ENCODE measurements around the gene CACNB2.
"Not testable (repeated sequence)": the region's sequence is repeated elsewhere in the genome, so short reads cannot be mapped to it uniquely, and the experiment has no call there.

CACNB2 gene

GRCh38 chr10:18571780-18572179 is 431.6 kb downstream of the CACNB2 start:
- Mint-ChIP-seq H3K36me3 (peaks cover 15% of the 10 kb centered on the region), H3K9me3 (no peaks in the 10 kb centered on the region), H3K27ac (no peak overlapping the region), H3K27me3 (no peaks in the 10 kb centered on the region), H3K4me3 (no peak overlapping the region), H3K4me1 (no peaks in the 10 kb centered on the region)
- no peak for ATAC-seq

GRCh38 chr10:18572959-18573561 is 432.8 kb downstream of the CACNB2 start:
- no peak overlapping the region for H3K4me3 Mint-ChIP-seq
- ATAC-seq = no peak

GRCh38 chr10:18576586-18576985 is 436.4 kb downstream of the CACNB2 start:
- H3K27me3 Mint-ChIP-seq = no peaks in the 10 kb centered on the region
- peaks cover 60% of the 10 kb centered on the region for H3K36me3 Mint-ChIP-seq
- H3K9me3 Mint-ChIP-seq = peaks cover 6% of the 10 kb centered on the region
- ATAC-seq = no peak
- no peak overlapping the region for H3K4me3 Mint-ChIP-seq
- H3K27ac Mint-ChIP-seq = no peak overlapping the region
- no peaks in the 10 kb centered on the region for H3K4me1 Mint-ChIP-seq

More at GRCh38 chr10:18572959-18573561, 432.8 kb downstream of the CACNB2 start:
- Mint-ChIP-seq H3K4me1 (no peaks in the 10 kb centered on the region), H3K36me3 (peaks cover 27% of the 10 kb centered on the region), H3K27ac (no peak overlapping the region), H3K27me3 (no peaks in the 10 kb centered on the region), H3K9me3 (peaks cover 3% of the 10 kb centered on the region)

- Mint-ChIP-seq H3K36me3 (peaks cover 74% of the 10 kb centered on the region), H3K9me3 (peaks cover 6% of the 10 kb centered on the region), H3K4me3 (no peak overlapping the region), H3K4me1 (no peaks in the 10 kb centered on the region), H3K27me3 (no peaks in the 10 kb centered on the region), H3K27ac (no peak overlapping the region)
- no peak for ATAC-seq
These were observed 437.8 kb downstream of the CACNB2 start for GRCh38 chr10:18577823-18578685.

DNA sequence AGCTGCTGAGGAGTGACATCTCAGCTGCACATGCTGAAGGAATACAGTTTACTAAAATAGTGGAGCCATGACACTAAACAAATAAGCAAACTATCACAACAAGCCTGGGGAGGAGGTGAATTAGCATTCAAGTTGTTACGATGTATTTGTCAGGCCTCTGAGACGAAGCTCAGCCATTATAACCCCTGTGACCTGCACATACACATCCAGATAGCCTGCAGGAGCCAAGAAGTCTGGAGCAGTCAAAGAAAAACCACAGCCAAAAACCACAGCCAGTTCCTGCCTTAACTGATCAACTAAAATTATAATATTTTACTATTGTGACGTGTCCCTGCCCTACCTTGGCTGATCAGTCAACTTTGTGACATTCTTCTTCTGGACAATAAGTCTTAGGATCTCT is 442.6 kb downstream of the CACNB2 start:
- Mint-ChIP-seq H3K4me1 (no peaks in the 10 kb centered on the region), H3K4me3 (no peak overlapping the region), H3K36me3 (peaks cover 95% of the 10 kb centered on the region), H3K27me3 (no peaks in the 10 kb centered on the region), H3K9me3 (peaks cover 4% of the 10 kb centered on the region), H3K27ac (no peak overlapping the region)
- no peak for ATAC-seq

DNA sequence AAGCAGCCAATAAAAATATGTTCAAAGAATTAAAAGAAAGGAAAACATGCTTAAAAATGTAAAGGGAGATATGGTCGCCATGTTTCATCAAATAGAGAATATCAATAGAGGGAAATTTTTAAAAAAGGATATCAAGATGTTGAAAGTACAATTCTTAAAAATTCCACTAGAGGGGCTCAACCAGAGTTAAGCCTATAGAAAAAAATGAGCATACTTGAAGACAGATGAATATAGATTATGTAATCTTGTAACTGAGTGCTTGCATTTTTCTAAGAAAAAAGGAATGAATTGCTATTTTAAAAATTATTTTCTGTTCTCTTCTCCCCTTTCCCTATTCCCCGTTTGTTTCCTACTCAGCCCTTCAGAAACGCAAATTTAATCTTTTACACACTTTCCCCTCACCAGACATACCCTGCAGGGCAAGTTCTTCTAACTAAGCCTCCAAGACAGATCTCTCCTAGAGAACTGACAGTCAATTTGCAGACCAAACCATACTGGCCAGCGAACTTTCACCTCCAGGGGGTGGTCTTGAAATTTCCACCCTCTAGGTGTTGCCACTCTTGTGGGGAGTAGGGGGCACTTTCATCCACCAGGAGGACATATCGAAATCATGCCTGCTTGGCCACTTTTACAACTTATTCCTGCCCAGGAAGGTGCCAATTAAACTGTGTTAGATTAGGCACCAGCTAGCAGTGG is 443.5 kb downstream of the CACNB2 start:
- ATAC-seq = no peak
- Mint-ChIP-seq H3K27ac (no peak overlapping the region), H3K4me3 (no peak overlapping the region), H3K4me1 (no peaks in the 10 kb centered on the region), H3K9me3 (no peaks in the 10 kb centered on the region), H3K27me3 (no peaks in the 10 kb centered on the region), H3K36me3 (peaks cover 96% of the 10 kb centered on the region)

DNA sequence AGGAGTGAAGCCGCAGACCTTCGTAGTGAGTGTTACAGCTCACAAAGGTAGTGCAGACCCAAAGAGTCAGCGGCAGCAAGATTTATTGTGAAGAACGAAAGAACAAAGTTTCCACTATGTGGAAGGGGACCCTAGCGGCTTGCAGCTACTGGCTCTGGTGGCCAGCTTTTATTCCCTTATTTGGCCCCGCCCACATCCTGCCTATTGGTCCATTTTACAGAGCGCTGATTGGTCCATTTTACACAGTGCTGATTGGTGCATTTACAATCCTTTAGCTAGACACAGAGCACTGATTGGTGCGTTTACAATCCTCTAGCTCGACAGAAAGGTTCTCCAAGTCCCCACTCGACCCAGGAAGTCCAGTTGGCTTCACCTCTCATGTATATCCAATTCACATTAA is 446.4 kb downstream of the CACNB2 start:
- H3K36me3 Mint-ChIP-seq = peaks cover 96% of the 10 kb centered on the region
- H3K4me1 Mint-ChIP-seq, ATAC-seq, H3K27ac Mint-ChIP-seq, H3K9me3 Mint-ChIP-seq, H3K27me3 Mint-ChIP-seq, H3K4me3 Mint-ChIP-seq: not testable (repeated sequence)

- not testable (repeated sequence) for H3K27me3 Mint-ChIP-seq, H3K4me3 Mint-ChIP-seq, H3K4me1 Mint-ChIP-seq, H3K9me3 Mint-ChIP-seq, ATAC-seq, H3K27ac Mint-ChIP-seq
- peaks cover 92% of the 10 kb centered on the region for H3K36me3 Mint-ChIP-seq
These were observed 450.9 kb downstream of the CACNB2 start for GRCh38 chr10:18591141-18591540.
